Erythroblast (primary cell): ENCODE results near the gene DBT.
"Not testable (repeated sequence)": the region's sequence is repeated elsewhere in the genome, so short reads cannot be mapped to it uniquely, and the experiment has no call there.

ENCODE experiments used
- GATA1 ChIP-seq: IDR thresholded peaks from 2 replicates; pipeline ENCODE4 v1.6.1; 2011; ENCODE audit warnings: low read depth, mild to moderate bottlenecking, control low read depth, low read length, moderate library complexity
- POLR2A ChIP-seq: IDR thresholded peaks from 2 replicates; pipeline ENCODE4 v1.6.1; 2011; ENCODE audit warnings: mild to moderate bottlenecking, low read length

- TF ChIP-seq POLR2A, GATA1: not testable (repeated sequence)
Observed at GRCh38 chr1:100264081-100264480, 14.4 kb upstream of the DBT start.
